ENCODE results near the gene KIF23.

- TF ChIP-seq, protein P1, sequence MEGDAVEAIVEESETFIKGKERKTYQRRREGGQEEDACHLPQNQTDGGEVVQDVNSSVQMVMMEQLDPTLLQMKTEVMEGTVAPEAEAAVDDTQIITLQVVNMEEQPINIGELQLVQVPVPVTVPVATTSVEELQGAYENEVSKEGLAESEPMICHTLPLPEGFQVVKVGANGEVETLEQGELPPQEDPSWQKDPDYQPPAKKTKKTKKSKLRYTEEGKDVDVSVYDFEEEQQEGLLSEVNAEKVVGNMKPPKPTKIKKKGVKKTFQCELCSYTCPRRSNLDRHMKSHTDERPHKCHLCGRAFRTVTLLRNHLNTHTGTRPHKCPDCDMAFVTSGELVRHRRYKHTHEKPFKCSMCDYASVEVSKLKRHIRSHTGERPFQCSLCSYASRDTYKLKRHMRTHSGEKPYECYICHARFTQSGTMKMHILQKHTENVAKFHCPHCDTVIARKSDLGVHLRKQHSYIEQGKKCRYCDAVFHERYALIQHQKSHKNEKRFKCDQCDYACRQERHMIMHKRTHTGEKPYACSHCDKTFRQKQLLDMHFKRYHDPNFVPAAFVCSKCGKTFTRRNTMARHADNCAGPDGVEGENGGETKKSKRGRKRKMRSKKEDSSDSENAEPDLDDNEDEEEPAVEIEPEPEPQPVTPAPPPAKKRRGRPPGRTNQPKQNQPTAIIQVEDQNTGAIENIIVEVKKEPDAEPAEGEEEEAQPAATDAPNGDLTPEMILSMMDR (conservative IDR thresholded peaks at IDR 0.05): no peak
- no peak for TF ChIP-seq EZH2 (IDR thresholded peaks at IDR 0.05; ENCODE audit: low read depth)
Observed at GRCh38 chr15:69469467-69470201, 55.5 kb downstream of the KIF23 start.
